ENCODE results near the gene GALNT7. TPM values are rescaled to one million over a fixed set of nuclear protein-coding genes. Genes with fewer than 3 reads are reported as not detected.

GALNT7 gene
- total RNA-seq, 1 donor from 2014 or later, result 26.0 TPM

- H3K9me3 Mint-ChIP-seq (ENCODE audit: low read depth), result no peaks in the 10 kb centered on the region
- peak; percentile 90 for TF ChIP-seq CTCF (IDR thresholded peaks at IDR 0.05)
- no peaks in the 10 kb centered on the region for H3K36me3 Mint-ChIP-seq (ENCODE audit: low read depth)
- no peaks in the 10 kb centered on the region for H3K4me1 Mint-ChIP-seq (ENCODE audit: low read depth)
- H3K27me3 Mint-ChIP-seq (ENCODE audit: low read depth), result no peaks in the 10 kb centered on the region
- H3K4me3 Mint-ChIP-seq (ENCODE audit: unreplicated experiment), result no peak overlapping the region
- DNase-seq (ENCODE audit: low spot score), result no peak
- H3K27ac Mint-ChIP-seq (ENCODE audit: unreplicated experiment), result no peak overlapping the region
These were observed 150.1 kb downstream of the GALNT7 start for GRCh38 chr4:173318648-173319211.

- Mint-ChIP-seq H3K9me3 (ENCODE audit: low read depth) (no peaks in the 10 kb centered on the region), H3K27ac (ENCODE audit: unreplicated experiment) (no peak overlapping the region), H3K36me3 (ENCODE audit: low read depth) (no peaks in the 10 kb centered on the region), H3K27me3 (ENCODE audit: low read depth) (no peaks in the 10 kb centered on the region), H3K4me1 (ENCODE audit: low read depth) (no peaks in the 10 kb centered on the region), H3K4me3 (ENCODE audit: unreplicated experiment) (no peak overlapping the region)
- no peak for TF ChIP-seq CTCF (IDR thresholded peaks at IDR 0.05)
- no peak for DNase-seq (ENCODE audit: low spot score)
These were observed 151.1 kb downstream of the GALNT7 start for GRCh38 chr4:173319696-173320095.

GRCh38 chr4:173325007-173325736 is 156.6 kb downstream of the GALNT7 start:
- no peak overlapping the region for H3K27ac Mint-ChIP-seq (ENCODE audit: unreplicated experiment)

GRCh38 chr4:173328236-173328901 is 159.8 kb downstream of the GALNT7 start:
- Mint-ChIP-seq H3K9me3 (ENCODE audit: low read depth) (no peaks in the 10 kb centered on the region), H3K27ac (ENCODE audit: unreplicated experiment) (no peak overlapping the region), H3K27me3 (ENCODE audit: low read depth) (no peaks in the 10 kb centered on the region), H3K4me1 (ENCODE audit: low read depth) (peaks cover 22% of the 10 kb centered on the region), H3K36me3 (ENCODE audit: low read depth) (peaks cover 4% of the 10 kb centered on the region), H3K4me3 (ENCODE audit: unreplicated experiment) (no peak overlapping the region)
- DNase-seq (ENCODE audit: low spot score), result no peak
- TF ChIP-seq CTCF (IDR thresholded peaks at IDR 0.05), result no peak

More at GRCh38 chr4:173325007-173325736, 156.6 kb downstream of the GALNT7 start:
- Mint-ChIP-seq H3K27me3 (ENCODE audit: low read depth) (no peaks in the 10 kb centered on the region), H3K4me1 (ENCODE audit: low read depth) (peaks cover 6% of the 10 kb centered on the region), H3K36me3 (ENCODE audit: low read depth) (no peaks in the 10 kb centered on the region), H3K9me3 (ENCODE audit: low read depth) (no peaks in the 10 kb centered on the region), H3K4me3 (ENCODE audit: unreplicated experiment) (no peak overlapping the region)
- TF ChIP-seq CTCF (IDR thresholded peaks at IDR 0.05), result no peak
- no peak for DNase-seq (ENCODE audit: low spot score)

GRCh38 chr4:173330590-173330989 is 162.0 kb downstream of the GALNT7 start:
- no peak for TF ChIP-seq CTCF (IDR thresholded peaks at IDR 0.05)
- Mint-ChIP-seq H3K4me3 (ENCODE audit: unreplicated experiment) (no peak overlapping the region), H3K27ac (ENCODE audit: unreplicated experiment) (no peak overlapping the region), H3K36me3 (ENCODE audit: low read depth) (peaks cover 4% of the 10 kb centered on the region), H3K27me3 (ENCODE audit: low read depth) (no peaks in the 10 kb centered on the region), H3K4me1 (ENCODE audit: low read depth) (peaks cover 27% of the 10 kb centered on the region), H3K9me3 (ENCODE audit: low read depth) (no peaks in the 10 kb centered on the region)
- no peak for DNase-seq (ENCODE audit: low spot score)
